GM20000 (cell line): Measurements from ENCODE around the gene PHOX2B.
"Not testable (repeated sequence)": the region's sequence is repeated elsewhere in the genome, so short reads cannot be mapped to it uniquely, and the experiment has no call there.

ENCODE experiments used
- DNase-seq: peaks from one replicate; pipeline ENCODE4 v3.0.0; 2012; ENCODE audit warnings: low spot score
- TF ChIP-seq, protein P1 (sequence below): IDR thresholded peaks from 2 replicates; pipeline ENCODE4 v1.5.1; 2012; ENCODE audit warnings: mild to moderate bottlenecking, control low read depth; ENCODE audit errors: extremely low read depth, missing control alignments

PHOX2B gene

DNA sequence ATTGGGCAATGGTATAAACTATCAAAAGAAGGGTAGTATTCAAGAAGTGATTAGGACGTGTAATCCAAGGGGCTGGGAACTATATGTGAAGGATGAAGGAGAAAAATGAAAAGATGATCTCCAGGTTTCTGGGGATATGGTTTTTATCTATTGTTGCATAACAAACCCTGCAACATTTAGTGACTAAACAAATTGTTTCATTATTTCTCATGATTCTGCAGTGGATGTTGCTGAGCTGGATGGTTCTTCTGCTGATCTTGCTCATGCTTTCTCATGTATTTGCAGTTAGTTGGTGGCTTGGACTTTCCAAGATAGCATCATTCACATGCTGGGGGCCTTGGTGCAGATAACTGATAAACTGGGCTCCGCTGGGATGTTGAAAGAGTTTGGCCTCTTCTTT, 29.1 kb downstream of the PHOX2B start:
- TF ChIP-seq, protein P1, sequence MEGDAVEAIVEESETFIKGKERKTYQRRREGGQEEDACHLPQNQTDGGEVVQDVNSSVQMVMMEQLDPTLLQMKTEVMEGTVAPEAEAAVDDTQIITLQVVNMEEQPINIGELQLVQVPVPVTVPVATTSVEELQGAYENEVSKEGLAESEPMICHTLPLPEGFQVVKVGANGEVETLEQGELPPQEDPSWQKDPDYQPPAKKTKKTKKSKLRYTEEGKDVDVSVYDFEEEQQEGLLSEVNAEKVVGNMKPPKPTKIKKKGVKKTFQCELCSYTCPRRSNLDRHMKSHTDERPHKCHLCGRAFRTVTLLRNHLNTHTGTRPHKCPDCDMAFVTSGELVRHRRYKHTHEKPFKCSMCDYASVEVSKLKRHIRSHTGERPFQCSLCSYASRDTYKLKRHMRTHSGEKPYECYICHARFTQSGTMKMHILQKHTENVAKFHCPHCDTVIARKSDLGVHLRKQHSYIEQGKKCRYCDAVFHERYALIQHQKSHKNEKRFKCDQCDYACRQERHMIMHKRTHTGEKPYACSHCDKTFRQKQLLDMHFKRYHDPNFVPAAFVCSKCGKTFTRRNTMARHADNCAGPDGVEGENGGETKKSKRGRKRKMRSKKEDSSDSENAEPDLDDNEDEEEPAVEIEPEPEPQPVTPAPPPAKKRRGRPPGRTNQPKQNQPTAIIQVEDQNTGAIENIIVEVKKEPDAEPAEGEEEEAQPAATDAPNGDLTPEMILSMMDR: no peak
- no peak for DNase-seq

DNA sequence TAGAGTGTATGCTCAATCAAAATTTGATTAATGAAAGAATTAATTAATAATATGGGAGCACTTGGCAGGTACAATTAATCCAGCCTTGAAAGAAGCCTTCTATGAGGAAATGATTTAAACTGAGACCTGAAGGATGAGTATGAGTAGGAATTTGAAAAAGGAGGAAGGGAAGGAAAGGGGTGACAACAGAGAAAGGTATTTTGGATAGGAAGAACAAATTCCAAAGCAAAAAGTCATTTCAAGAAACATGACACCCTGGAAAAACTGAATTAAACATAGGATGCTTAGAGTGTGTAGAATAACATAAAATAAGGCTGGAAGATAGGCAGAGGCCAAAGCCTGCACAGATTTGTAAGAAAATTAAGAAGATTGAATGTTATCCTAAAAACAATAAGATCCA, 29.6 kb downstream of the PHOX2B start:
- DNase-seq: no peak
- TF ChIP-seq, protein P1: no peak

DNA sequence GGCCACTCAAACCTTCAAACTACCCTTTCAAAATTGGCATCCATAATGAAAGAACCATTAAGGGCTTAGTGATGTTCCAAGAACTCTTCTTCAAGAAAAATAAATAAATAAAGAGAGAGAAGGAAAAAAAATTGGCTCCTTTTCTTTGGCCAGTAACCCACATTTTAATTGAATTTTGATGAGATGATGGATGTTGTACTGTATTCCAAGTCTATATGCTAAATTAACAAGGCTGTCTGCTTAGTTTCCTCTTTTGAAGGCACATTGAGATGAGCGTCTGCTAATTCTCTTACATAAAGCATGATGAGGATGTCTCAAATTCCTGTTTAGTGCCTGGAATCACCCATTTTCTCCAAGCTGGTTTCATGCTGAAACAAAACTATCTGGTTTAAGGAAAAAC, 33.4 kb downstream of the PHOX2B start:
- TF ChIP-seq, protein P1: no peak
- DNase-seq: no peak

GRCh38 chr4:41714364-41715000, 34.0 kb downstream of the PHOX2B start:
- no peak for DNase-seq
- TF ChIP-seq, protein P1: no peak

- TF ChIP-seq, protein P1: no peak
- DNase-seq: no peak
Measured at GRCh38 chr4:41713768-41714167, 34.8 kb downstream of the PHOX2B start.

DNA sequence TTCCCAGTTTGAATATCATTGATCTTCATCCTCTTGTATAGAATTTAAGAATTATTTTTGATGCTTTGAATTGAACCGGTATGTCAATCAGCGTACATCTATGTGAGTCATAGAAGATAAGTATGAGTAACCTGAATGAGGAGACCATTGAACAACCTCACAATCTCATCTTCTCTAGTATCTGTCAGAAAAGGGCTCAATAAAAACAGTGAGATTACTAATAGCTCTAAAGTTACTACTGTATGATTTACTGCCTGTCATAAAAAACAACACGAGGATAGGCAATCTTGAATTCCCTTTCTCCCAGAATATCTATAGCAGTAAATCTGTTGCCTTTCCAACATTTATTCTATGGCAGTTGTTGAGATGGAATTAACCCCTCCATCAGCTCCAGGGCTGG, 36.1 kb downstream of the PHOX2B start:
- no peak for DNase-seq
- TF ChIP-seq, protein P1: no peak

DNA sequence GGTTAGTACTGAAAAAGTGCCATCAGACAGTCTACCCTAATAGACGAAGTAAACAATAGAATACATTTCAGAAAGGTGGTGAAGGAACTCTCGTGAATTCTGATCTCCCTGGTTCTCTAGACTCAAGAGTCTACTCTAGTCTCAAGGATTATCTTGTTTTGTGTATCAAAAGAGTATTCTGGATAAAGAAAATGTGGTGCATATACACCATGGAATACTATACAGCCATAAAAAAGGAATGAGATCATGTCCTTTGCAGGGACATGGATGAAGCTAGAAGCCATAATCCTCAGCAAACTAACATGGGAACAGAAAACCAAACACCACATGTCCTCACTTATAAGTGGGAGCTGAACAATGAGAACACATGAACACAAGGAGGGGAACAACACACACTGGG, 36.9 kb downstream of the PHOX2B start:
- not testable (repeated sequence) for DNase-seq

GRCh38 chr4:41709844-41710481, 38.6 kb downstream of the PHOX2B start:
- no peak for DNase-seq
- TF ChIP-seq, protein P1: no peak
